ENCODE results near the gene BAG1.

The BAG1 gene

GRCh38 chr9:33285502-33285901 lies 21.0 kb upstream of the BAG1 start:
- TF ChIP-seq CTCF (IDR thresholded peaks at IDR 0.05; ENCODE audit: low read depth, low read length) = no peak
- DNase-seq (ENCODE audit: low read depth in 2 of 2) = no peak

GRCh38 chr9:33277484-33277883 lies 13.0 kb upstream of the BAG1 start:
- no peak for DNase-seq (ENCODE audit: low read depth in 2 of 2)
- TF ChIP-seq CTCF (IDR thresholded peaks at IDR 0.05; ENCODE audit: low read depth, low read length) = no peak
- H3K4me3 ChIP-seq (replicated peaks in 1 of 2; ENCODE audit: low read depth in 2 of 2, low read length in 2 of 2) = no peak overlapping the region

More at GRCh38 chr9:33285502-33285901, 21.0 kb upstream of the BAG1 start:
- no peak overlapping the region for H3K4me3 ChIP-seq (replicated peaks in 1 of 2; ENCODE audit: low read depth in 2 of 2, low read length in 2 of 2)

GRCh38 chr9:33273972-33274328 lies 9.4 kb upstream of the BAG1 start:
- no peak overlapping the region for H3K4me3 ChIP-seq (replicated peaks in 1 of 2; ENCODE audit: low read depth in 2 of 2, low read length in 2 of 2)
- no peak for TF ChIP-seq CTCF (IDR thresholded peaks at IDR 0.05; ENCODE audit: low read depth, low read length)
- no peak for DNase-seq (ENCODE audit: low read depth in 2 of 2)

- H3K4me3 ChIP-seq (replicated peaks in 1 of 2; ENCODE audit: low read depth in 2 of 2, low read length in 2 of 2) = no peak overlapping the region
- TF ChIP-seq CTCF (IDR thresholded peaks at IDR 0.05; ENCODE audit: low read depth, low read length) = no peak
- DNase-seq (ENCODE audit: low read depth in 2 of 2) = no peak
Measured at GRCh38 chr9:33273266-33273971, 8.9 kb upstream of the BAG1 start.

- H3K4me3 ChIP-seq (replicated peaks in 1 of 2; ENCODE audit: low read depth in 2 of 2, low read length in 2 of 2) = no peak overlapping the region
- TF ChIP-seq CTCF (IDR thresholded peaks at IDR 0.05; ENCODE audit: low read depth, low read length) = no peak
- DNase-seq (ENCODE audit: low read depth in 2 of 2) = no peak
Measured at GRCh38 chr9:33272061-33272460, 7.6 kb upstream of the BAG1 start.

GRCh38 chr9:33270146-33270545 lies 5.6 kb upstream of the BAG1 start:
- no peak for DNase-seq (ENCODE audit: low read depth in 2 of 2)
- no peak for TF ChIP-seq CTCF (IDR thresholded peaks at IDR 0.05; ENCODE audit: low read depth, low read length)
- H3K4me3 ChIP-seq (replicated peaks in 1 of 2; ENCODE audit: low read depth in 2 of 2, low read length in 2 of 2) = no peak overlapping the region

Data from cardiac fibroblast (primary cell).